Activated T-helper 1 cell treated with anti-CD3 and anti-CD28 coated beads, Interleukin-12 subunit alpha, Interleukin-12 subunit beta, Interleukin-2, Interleukin-4 antibody, amounts not matched to agents 30 ng/mL and 10 ng/mL and 1 ng/mL, durations not matched to agents 14 hours and 24 hours and 36 hours (primary cell): ENCODE measurements around the gene FRAS1. TPM values are rescaled to one million over a fixed set of nuclear protein-coding genes. Genes with fewer than 3 reads are reported as not detected.
"Not testable (repeated sequence)": the region's sequence is repeated elsewhere in the genome, so short reads cannot be mapped to it uniquely, and the experiment has no call there.

Source experiments
- DNase-seq: peaks from one replicate; pipeline ENCODE4 v3.0.0; 2021; ENCODE audit warnings: low spot score
- H3K27ac Mint-ChIP-seq: one replicate; pipeline ENCODE4 v1.8.0; 2021; ENCODE audit warnings: mild to moderate bottlenecking, mixed read lengths
- H3K27me3 Mint-ChIP-seq: one replicate; pipeline ENCODE4 v1.8.0; 2022; ENCODE audit warnings: mild to moderate bottlenecking, moderate library complexity, mixed read lengths; ENCODE audit not compliant: insufficient read depth
- H3K36me3 Mint-ChIP-seq: one replicate; pipeline ENCODE4 v1.8.0; 2021; ENCODE audit warnings: low read depth, mixed read lengths
- H3K4me1 Mint-ChIP-seq: one replicate; pipeline ENCODE4 v1.8.0; 2021; ENCODE audit warnings: low read depth, mixed read lengths
- H3K4me3 Mint-ChIP-seq: one replicate; pipeline ENCODE4 v1.8.0; 2021; ENCODE audit warnings: mild to moderate bottlenecking, moderate library complexity, mixed read lengths
- H3K9me3 Mint-ChIP-seq: one replicate; pipeline ENCODE4 v1.8.0; 2021; ENCODE audit warnings: mixed read lengths
- intact Hi-C: fragments of 100-400 bp; cut with micrococcal nuclease; formaldehyde crosslinking; loops from one replicate; pipeline ENCODE4 v1.15.1; 2024
- total RNA-seq: library from RNA; stranded (reverse); gene quantifications from 2 replicates; pipeline ENCODE4 v1.2.3, GENCODE V29; 2022

FRAS1 gene, protein sequence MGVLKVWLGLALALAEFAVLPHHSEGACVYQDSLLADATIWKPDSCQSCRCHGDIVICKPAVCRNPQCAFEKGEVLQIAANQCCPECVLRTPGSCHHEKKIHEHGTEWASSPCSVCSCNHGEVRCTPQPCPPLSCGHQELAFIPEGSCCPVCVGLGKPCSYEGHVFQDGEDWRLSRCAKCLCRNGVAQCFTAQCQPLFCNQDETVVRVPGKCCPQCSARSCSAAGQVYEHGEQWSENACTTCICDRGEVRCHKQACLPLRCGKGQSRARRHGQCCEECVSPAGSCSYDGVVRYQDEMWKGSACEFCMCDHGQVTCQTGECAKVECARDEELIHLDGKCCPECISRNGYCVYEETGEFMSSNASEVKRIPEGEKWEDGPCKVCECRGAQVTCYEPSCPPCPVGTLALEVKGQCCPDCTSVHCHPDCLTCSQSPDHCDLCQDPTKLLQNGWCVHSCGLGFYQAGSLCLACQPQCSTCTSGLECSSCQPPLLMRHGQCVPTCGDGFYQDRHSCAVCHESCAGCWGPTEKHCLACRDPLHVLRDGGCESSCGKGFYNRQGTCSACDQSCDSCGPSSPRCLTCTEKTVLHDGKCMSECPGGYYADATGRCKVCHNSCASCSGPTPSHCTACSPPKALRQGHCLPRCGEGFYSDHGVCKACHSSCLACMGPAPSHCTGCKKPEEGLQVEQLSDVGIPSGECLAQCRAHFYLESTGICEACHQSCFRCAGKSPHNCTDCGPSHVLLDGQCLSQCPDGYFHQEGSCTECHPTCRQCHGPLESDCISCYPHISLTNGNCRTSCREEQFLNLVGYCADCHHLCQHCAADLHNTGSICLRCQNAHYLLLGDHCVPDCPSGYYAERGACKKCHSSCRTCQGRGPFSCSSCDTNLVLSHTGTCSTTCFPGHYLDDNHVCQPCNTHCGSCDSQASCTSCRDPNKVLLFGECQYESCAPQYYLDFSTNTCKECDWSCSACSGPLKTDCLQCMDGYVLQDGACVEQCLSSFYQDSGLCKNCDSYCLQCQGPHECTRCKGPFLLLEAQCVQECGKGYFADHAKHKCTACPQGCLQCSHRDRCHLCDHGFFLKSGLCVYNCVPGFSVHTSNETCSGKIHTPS (N-terminal part only)
- total RNA-seq = not detected in 2 replicates

DNA sequence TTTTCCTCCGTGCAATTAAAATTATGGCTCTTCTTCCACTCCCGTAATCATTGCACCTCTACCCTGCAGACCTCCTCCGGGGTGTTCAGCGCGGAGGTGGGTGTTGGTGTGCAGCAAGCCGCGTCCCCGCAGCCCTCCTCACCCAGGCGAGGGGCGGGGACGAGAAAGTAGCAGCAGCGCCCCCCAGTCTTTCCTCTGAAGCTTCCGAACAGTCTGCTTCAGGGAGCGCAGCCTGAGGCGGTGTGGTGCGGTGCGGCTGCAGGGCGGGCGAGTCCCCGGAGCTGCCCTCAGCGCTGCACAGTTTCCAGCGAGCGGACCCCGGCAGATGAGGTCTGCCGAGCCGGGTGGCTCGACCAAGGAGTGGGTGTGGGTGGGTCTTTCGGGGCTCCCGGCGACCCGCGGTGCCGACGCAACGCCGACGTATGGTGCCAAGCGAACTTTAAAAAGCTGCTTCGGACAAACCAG, at the start of gene FRAS1:
TSS of gene FRAS1 (plus strand) at position 189 of the 465 bp plus-strand sequence. CDS start 687 bp downstream, outside the sequence.
- H3K4me1 Mint-ChIP-seq = peaks cover 30% of the 10 kb centered on the region

GRCh38 chr4:78011003-78011402, 46.1 kb upstream of the FRAS1 start:
- DNase-seq, H3K36me3 Mint-ChIP-seq, H3K4me1 Mint-ChIP-seq, H3K4me3 Mint-ChIP-seq, H3K27ac Mint-ChIP-seq, intact Hi-C loops, H3K27me3 Mint-ChIP-seq: not testable (repeated sequence)
- H3K9me3 Mint-ChIP-seq = peaks cover 15% of the 10 kb centered on the region

More for the DNA sequence above, at the start of gene FRAS1:
- H3K27me3 Mint-ChIP-seq = peaks cover 66% of the 10 kb centered on the region
- intact Hi-C loops = loop anchor here (10.0 kb wide), 1 partner anchor 258 kb away; no protein-coding TSS in a partner anchor
- H3K27ac Mint-ChIP-seq = peak within 1 kb of the TSS; percentile 81
- peak within 1 kb of the TSS; percentile 82 for H3K4me3 Mint-ChIP-seq
- no peaks in the 10 kb centered on the region for H3K9me3 Mint-ChIP-seq
- H3K36me3 Mint-ChIP-seq = peaks cover 3% of the 10 kb centered on the region
- no peak for DNase-seq

GRCh38 chr4:78014889-78015886, 41.9 kb upstream of the FRAS1 start:
- Mint-ChIP-seq H3K4me3 (no peak overlapping the region), H3K9me3 (peaks cover 8% of the 10 kb centered on the region), H3K27me3 (peaks cover 5% of the 10 kb centered on the region), H3K27ac (no peak overlapping the region), H3K36me3 (no peaks in the 10 kb centered on the region), H3K4me1 (no peaks in the 10 kb centered on the region)
- no peak for DNase-seq
- intact Hi-C loops = no loop called here

- Mint-ChIP-seq H3K27ac (no peak overlapping the region), H3K36me3 (no peaks in the 10 kb centered on the region), H3K9me3 (no peaks in the 10 kb centered on the region), H3K27me3 (peaks cover 11% of the 10 kb centered on the region), H3K4me1 (no peaks in the 10 kb centered on the region), H3K4me3 (no peak overlapping the region)
- intact Hi-C loops = no loop called here
- DNase-seq = no peak
Observed at GRCh38 chr4:78018271-78019049, 38.7 kb upstream of the FRAS1 start.

- H3K4me1 Mint-ChIP-seq = no peaks in the 10 kb centered on the region
- no peak for DNase-seq
Observed at GRCh38 chr4:78019414-78019813, 37.7 kb upstream of the FRAS1 start.

DNA sequence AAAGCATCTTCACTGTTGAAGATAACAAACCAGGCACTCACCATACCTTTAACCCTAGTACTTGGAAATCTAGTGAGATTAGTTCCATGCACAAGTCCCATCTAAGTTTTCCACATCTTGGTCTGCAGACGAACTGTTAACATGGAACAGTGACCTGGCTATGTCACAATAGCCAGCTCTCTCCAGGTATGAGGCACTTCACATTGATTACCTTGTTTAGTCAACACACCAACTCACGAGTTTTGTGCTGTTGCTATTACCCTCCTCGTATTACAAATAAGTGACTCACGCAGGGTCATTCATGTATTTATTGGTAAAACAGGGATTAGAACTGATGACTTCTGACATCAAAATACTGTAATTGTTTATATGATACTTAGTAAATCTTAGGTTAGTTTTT, 36.4 kb upstream of the FRAS1 start:
- Mint-ChIP-seq H3K4me3 (no peak overlapping the region), H3K4me1 (no peaks in the 10 kb centered on the region), H3K9me3 (no peaks in the 10 kb centered on the region), H3K27ac (no peak overlapping the region), H3K27me3 (peaks cover 12% of the 10 kb centered on the region), H3K36me3 (no peaks in the 10 kb centered on the region)
- DNase-seq = no peak
- intact Hi-C loops = no loop called here

More at GRCh38 chr4:78019414-78019813, 37.7 kb upstream of the FRAS1 start:
- Mint-ChIP-seq H3K9me3 (no peaks in the 10 kb centered on the region), H3K4me3 (no peak overlapping the region), H3K27ac (no peak overlapping the region), H3K27me3 (peaks cover 12% of the 10 kb centered on the region), H3K36me3 (no peaks in the 10 kb centered on the region)
- intact Hi-C loops = no loop called here

DNA sequence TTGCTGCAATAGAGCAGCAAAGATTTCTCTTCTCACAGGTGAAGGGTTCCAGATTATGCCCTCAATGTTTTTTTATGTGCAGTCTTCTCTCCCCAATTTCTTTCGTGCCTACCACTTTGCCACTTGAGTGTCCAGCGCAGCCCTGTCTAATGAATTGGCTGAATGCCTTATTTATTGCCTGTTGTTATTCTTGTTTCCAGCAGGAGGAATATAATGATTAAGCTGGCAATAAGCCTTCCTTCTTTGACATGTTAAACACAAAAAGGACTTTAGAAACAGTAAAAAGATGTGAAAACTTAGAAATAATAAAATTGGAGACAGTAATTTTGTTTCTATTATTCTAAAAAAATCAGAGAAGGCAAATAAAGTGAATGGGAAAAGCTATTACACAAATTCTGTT, 34.6 kb upstream of the FRAS1 start:
- intact Hi-C loops = no loop called here
- Mint-ChIP-seq H3K27me3 (peaks cover 9% of the 10 kb centered on the region), H3K4me3 (no peak overlapping the region), H3K9me3 (no peaks in the 10 kb centered on the region), H3K4me1 (no peaks in the 10 kb centered on the region), H3K27ac (no peak overlapping the region), H3K36me3 (no peaks in the 10 kb centered on the region)
- DNase-seq = no peak

DNA sequence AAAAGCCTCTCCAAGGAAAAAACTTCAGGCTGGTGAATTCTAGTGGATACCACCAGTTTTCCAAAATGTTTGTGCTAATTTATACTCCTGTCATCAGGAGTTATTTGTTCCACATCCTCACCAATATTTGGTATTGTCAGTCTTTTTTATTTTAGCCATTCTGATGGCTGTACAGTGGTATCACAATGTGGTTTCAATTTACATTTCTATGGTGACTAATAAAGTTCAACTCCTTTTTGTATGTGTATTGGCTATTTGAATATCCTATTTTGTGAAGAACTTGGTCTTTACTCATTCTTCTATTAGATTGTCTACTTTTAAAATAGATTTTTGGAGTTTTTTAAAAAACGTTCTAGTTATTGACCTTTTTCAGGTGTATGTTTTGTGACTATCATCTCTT, 33.0 kb upstream of the FRAS1 start:
- H3K36me3 Mint-ChIP-seq = no peaks in the 10 kb centered on the region
- H3K9me3 Mint-ChIP-seq = no peaks in the 10 kb centered on the region
- no peak for DNase-seq
- no peaks in the 10 kb centered on the region for H3K4me1 Mint-ChIP-seq
- H3K27ac Mint-ChIP-seq = no peak overlapping the region
- intact Hi-C loops = no loop called here
- peaks cover 8% of the 10 kb centered on the region for H3K27me3 Mint-ChIP-seq
- no peak overlapping the region for H3K4me3 Mint-ChIP-seq

GRCh38 chr4:78024576-78025091, 32.5 kb upstream of the FRAS1 start:
- H3K4me3 Mint-ChIP-seq = no peak overlapping the region
- H3K27ac Mint-ChIP-seq = no peak overlapping the region
- DNase-seq = no peak
- H3K4me1 Mint-ChIP-seq = no peaks in the 10 kb centered on the region
- no peaks in the 10 kb centered on the region for H3K36me3 Mint-ChIP-seq
- H3K9me3 Mint-ChIP-seq = no peaks in the 10 kb centered on the region
- intact Hi-C loops = no loop called here
- H3K27me3 Mint-ChIP-seq = peaks cover 8% of the 10 kb centered on the region

- Mint-ChIP-seq H3K4me3 (no peak overlapping the region), H3K9me3 (no peaks in the 10 kb centered on the region), H3K27ac (no peak overlapping the region), H3K36me3 (no peaks in the 10 kb centered on the region), H3K4me1 (no peaks in the 10 kb centered on the region), H3K27me3 (peaks cover 5% of the 10 kb centered on the region)
- no peak for DNase-seq
- intact Hi-C loops = no loop called here
Observed at GRCh38 chr4:78031417-78031950, 25.6 kb upstream of the FRAS1 start.

- Mint-ChIP-seq H3K9me3 (no peaks in the 10 kb centered on the region), H3K4me1 (no peaks in the 10 kb centered on the region), H3K27ac (no peak overlapping the region), H3K36me3 (no peaks in the 10 kb centered on the region), H3K4me3 (no peak overlapping the region), H3K27me3 (peaks cover 6% of the 10 kb centered on the region)
- intact Hi-C loops = no loop called here
- DNase-seq = no peak
Observed at GRCh38 chr4:78032446-78032845, 24.7 kb upstream of the FRAS1 start.
